GM18520 (cell line): ENCODE data around the gene SUMO3.

Experiments
- ATAC-seq: cut with Tn5 transposase; IDR thresholded peaks from one replicate; pipeline ENCODE4 v1.9.1; 2021; ENCODE audit not compliant: unreplicated experiment

The SUMO3 gene

GRCh38 chr21:44762221-44763049 lies 55.4 kb downstream of the SUMO3 start:
- no peak for ATAC-seq

- no peak for ATAC-seq
These were observed 56.1 kb downstream of the SUMO3 start for GRCh38 chr21:44761747-44762208.

- ATAC-seq = no peak
These were observed 56.7 kb downstream of the SUMO3 start for GRCh38 chr21:44761011-44761729.

- ATAC-seq = no peak
These were observed 57.5 kb downstream of the SUMO3 start for GRCh38 chr21:44760376-44760775.

- no peak for ATAC-seq
These were observed 58.1 kb downstream of the SUMO3 start for GRCh38 chr21:44759628-44760285.

- no peak for ATAC-seq
These were observed 58.9 kb downstream of the SUMO3 start for GRCh38 chr21:44758781-44759627.

GRCh38 chr21:44758141-44758561 lies 59.7 kb downstream of the SUMO3 start:
- ATAC-seq = no peak

GRCh38 chr21:44757731-44758130 lies 60.1 kb downstream of the SUMO3 start:
- no peak for ATAC-seq

- no peak for ATAC-seq
These were observed 61.3 kb downstream of the SUMO3 start for GRCh38 chr21:44756423-44757185.
